ENCODE results near the gene COL9A1. TPM values are rescaled to one million over a fixed set of nuclear protein-coding genes. Genes with fewer than 3 reads are reported as not detected.
A peak's percentile ranks its signal among the peaks of the same experiment; 100 is the strongest.

Gene COL9A1
- total and polyA plus RNA-seq, 9 of the 15 experiments (the other 6 are each of a cell fraction or from before 2014, with no cell fraction given) = 0.01 to 0.13 (median 0.06) TPM; not detected in 1

DNA sequence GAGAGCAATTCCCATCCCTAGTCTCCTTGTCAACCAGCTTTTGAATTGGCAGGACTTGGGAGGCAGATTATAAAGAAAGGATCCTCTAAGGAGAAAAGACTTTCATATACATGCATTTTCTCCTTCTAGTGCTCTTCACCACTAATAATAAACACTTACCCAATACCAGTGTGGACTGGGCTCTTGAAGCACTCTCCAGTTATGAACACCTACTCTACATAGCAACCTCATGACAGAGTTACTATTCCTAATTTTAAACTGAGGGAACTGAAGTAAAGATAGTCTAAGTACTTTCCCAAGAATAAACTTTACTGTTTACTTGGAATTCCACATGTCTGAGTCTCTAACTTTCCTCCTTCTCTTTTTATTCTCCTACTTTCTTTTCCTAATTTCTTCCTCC lies 4.8 kb downstream of the COL9A1 start:
- Histone ChIP-seq H3K4me2 (ENCODE audit: insufficient read depth, low read length) (no peak overlapping the region), H3K27me3 (ENCODE audit: control insufficient read depth in 2 of 2, insufficient read depth in 2 of 2, low read length in 2 of 2) (peaks cover 5 to 8% of the 10 kb centered on the region in 2 experiments; a peak in 3 of 5 replicates), H3K9me1 (ENCODE audit: control insufficient read depth, insufficient read depth, low read length) (no peaks in the 10 kb centered on the region), H2AFZ (ENCODE audit: low read depth, low read length) (no peak overlapping the region), H3K79me2 (ENCODE audit: control insufficient read depth, insufficient read depth, low read length) (no peaks in the 10 kb centered on the region), H3K36me3 (ENCODE audit: control insufficient read depth, insufficient read depth, low read length) (no peaks in the 10 kb centered on the region), H3K27ac (ENCODE audit: extremely low read depth, low read depth, low read length) (no peak overlapping the region), H3K4me3 (no peak overlapping the region), H3K4me1 (replicated peaks in 1 of 2; ENCODE audit: control insufficient read depth in 2 of 2, insufficient read depth in 2 of 2, low read length in 2 of 2) (no peaks in the 10 kb centered on the region), H3K9me3 (replicated peaks; ENCODE audit: control insufficient read depth, insufficient read depth, low read depth, low read length) (no peaks in the 10 kb centered on the region), H3K9ac (ENCODE audit: insufficient read depth in 1 of 2, low read depth in 2 of 2, low read length in 2 of 2) (no peak overlapping the region), H4K20me1 (replicated peaks; ENCODE audit: control insufficient read depth, insufficient read depth, low read length) (no peaks in the 10 kb centered on the region)
- DNase-seq (ENCODE audit: extremely low read depth in 1 of 4, low spot score in 3 of 4) (no peak), FAIRE-seq (no peak), ATAC-seq (no peak)
- CTCF ChIA-PET (ENCODE audit: low intra/inter-chr PET ratio) = no interaction called here
- POLR2A ChIA-PET = no interaction called here
- no TSS peak for BruUV-seq (replicated peaks)
- in situ Hi-C loops (cut with MboI) = no loop called here
- TF ChIP-seq GABPB1 (CRISPR knock-in tag; IDR thresholded peaks at IDR 0.05) (no peak), NR3C1 (CRISPR knock-in tag; IDR thresholded peaks at IDR 0.05) (no peak)
- intact Hi-C loops (cut with micrococcal nuclease) = no loop called here

DNA sequence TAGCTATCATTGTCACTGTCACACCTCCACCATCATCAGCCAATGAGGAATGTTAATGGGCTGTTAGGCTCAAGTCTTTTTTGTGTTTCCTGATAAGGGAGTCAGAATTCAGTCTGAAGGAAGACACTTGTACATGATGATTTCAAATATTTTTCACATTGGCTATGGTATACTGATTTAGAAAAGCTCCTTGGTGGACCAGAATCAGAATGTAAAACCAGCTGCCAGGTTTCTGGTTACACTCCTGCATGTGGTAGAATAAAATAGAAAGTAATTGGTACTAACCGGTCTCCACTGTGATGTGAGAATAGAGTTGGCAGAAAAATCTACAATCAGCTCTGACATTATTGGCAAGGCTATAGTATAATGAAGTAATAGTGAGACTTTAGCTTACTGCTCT lies 10.7 kb downstream of the COL9A1 start:
- peak; percentile 23 for FAIRE-seq
- no peak overlapping the region for H3K4me3 ChIP-seq
- POLR2A ChIA-PET = interaction anchor here (0.6 kb wide), 1 partner anchor 22 kb away, joined by 4 read pairs; no protein-coding TSS in a partner anchor
- H3K27me3 ChIP-seq (ENCODE audit: control insufficient read depth in 2 of 2, insufficient read depth in 2 of 2, low read length in 2 of 2) = no peaks in the 10 kb centered on the region; a peak in 2 of 5 replicates
- H2AFZ ChIP-seq (ENCODE audit: low read depth, low read length) = no peak overlapping the region
- CTCF ChIA-PET (ENCODE audit: low intra/inter-chr PET ratio) = no interaction called here
- intact Hi-C loops (cut with micrococcal nuclease) = no loop called here
- no peaks in the 10 kb centered on the region for H4K20me1 ChIP-seq (replicated peaks; ENCODE audit: control insufficient read depth, insufficient read depth, low read length)
- H3K27ac ChIP-seq (ENCODE audit: extremely low read depth, low read depth, low read length) = no peak overlapping the region
- no peak overlapping the region for H3K4me2 ChIP-seq (ENCODE audit: insufficient read depth, low read length)
- BruUV-seq (replicated peaks) = no TSS peak
- no peaks in the 10 kb centered on the region for H3K9me3 ChIP-seq (replicated peaks; ENCODE audit: control insufficient read depth, insufficient read depth, low read depth, low read length)
- no peak overlapping the region for H3K9ac ChIP-seq (ENCODE audit: insufficient read depth in 1 of 2, low read depth in 2 of 2, low read length in 2 of 2)
- H3K36me3 ChIP-seq (ENCODE audit: control insufficient read depth, insufficient read depth, low read length) = no peaks in the 10 kb centered on the region
- no peaks in the 10 kb centered on the region; a peak in 1 of 5 replicates for H3K4me1 ChIP-seq (replicated peaks in 1 of 2; ENCODE audit: control insufficient read depth in 2 of 2, insufficient read depth in 2 of 2, low read length in 2 of 2)
- H3K79me2 ChIP-seq (ENCODE audit: control insufficient read depth, insufficient read depth, low read length) = no peaks in the 10 kb centered on the region
- no peaks in the 10 kb centered on the region for H3K9me1 ChIP-seq (ENCODE audit: control insufficient read depth, insufficient read depth, low read length)
- WGBS (ENCODE audit: insufficient coverage, low coverage, missing lambda C conversion rate) = 0% methylated on average over 1 of the region's 1 CpG
- in situ Hi-C loops (cut with MboI) = no loop called here
- no peak for DNase-seq (ENCODE audit: extremely low read depth in 1 of 4, low spot score in 3 of 4)
- ATAC-seq = no peak
- TF ChIP-seq BRD4 (IDR thresholded peaks at IDR 0.05) (no peak), YY1 (IDR thresholded peaks at IDR 0.05; ENCODE audit: borderline replicate concordance in 1 of 3, control insufficient read depth in 1 of 3, extremely low read depth in 1 of 3, insufficient read depth in 3 of 3, insufficient read length in 1 of 3, insufficient replicate concordance in 2 of 3, low read depth in 1 of 3, low read length in 2 of 3) (no peak), ZBTB1 (CRISPR knock-in tag; IDR thresholded peaks at IDR 0.05; ENCODE audit: borderline replicate concordance, low read depth) (no peak), ELF4 (CRISPR knock-in tag; IDR thresholded peaks at IDR 0.05) (no peak)
- TF ChIP-seq, protein P1, sequence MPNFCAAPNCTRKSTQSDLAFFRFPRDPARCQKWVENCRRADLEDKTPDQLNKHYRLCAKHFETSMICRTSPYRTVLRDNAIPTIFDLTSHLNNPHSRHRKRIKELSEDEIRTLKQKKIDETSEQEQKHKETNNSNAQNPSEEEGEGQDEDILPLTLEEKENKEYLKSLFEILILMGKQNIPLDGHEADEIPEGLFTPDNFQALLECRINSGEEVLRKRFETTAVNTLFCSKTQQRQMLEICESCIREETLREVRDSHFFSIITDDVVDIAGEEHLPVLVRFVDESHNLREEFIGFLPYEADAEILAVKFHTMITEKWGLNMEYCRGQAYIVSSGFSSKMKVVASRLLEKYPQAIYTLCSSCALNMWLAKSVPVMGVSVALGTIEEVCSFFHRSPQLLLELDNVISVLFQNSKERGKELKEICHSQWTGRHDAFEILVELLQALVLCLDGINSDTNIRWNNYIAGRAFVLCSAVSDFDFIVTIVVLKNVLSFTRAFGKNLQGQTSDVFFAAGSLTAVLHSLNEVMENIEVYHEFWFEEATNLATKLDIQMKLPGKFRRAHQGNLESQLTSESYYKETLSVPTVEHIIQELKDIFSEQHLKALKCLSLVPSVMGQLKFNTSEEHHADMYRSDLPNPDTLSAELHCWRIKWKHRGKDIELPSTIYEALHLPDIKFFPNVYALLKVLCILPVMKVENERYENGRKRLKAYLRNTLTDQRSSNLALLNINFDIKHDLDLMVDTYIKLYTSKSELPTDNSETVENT (CRISPR knock-in tag; IDR thresholded peaks at IDR 0.05) = no peak
- TF ChIP-seq, protein P2, sequence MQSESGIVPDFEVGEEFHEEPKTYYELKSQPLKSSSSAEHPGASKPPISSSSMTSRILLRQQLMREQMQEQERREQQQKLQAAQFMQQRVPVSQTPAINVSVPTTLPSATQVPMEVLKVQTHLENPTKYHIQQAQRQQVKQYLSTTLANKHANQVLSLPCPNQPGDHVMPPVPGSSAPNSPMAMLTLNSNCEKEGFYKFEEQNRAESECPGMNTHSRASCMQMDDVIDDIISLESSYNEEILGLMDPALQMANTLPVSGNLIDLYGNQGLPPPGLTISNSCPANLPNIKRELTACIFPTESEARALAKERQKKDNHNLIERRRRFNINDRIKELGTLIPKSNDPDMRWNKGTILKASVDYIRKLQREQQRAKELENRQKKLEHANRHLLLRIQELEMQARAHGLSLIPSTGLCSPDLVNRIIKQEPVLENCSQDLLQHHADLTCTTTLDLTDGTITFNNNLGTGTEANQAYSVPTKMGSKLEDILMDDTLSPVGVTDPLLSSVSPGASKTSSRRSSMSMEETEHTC (IDR thresholded peaks at IDR 0.05) = no peak

Data from K562 (cell line).